Osteocyte (in vitro differentiated cells): Measurements from ENCODE around the gene MICU2. TPM values are rescaled to one million over a fixed set of nuclear protein-coding genes. Genes with fewer than 3 reads are reported as not detected.

Experiments
- DNase-seq: peaks from one replicate; pipeline ENCODE4 v3.0.0; 2021; ENCODE audit warnings: mixed read lengths; ENCODE audit not compliant: unreplicated experiment; ENCODE audit errors: extremely low spot score
- H3K27ac Mint-ChIP-seq: one replicate; pipeline ENCODE4 v1.8.0; 2021; ENCODE audit warnings: mild to moderate bottlenecking, mixed read lengths; ENCODE audit not compliant: unreplicated experiment
- H3K27me3 Mint-ChIP-seq: one replicate; pipeline ENCODE4 v1.8.0; 2021; ENCODE audit warnings: mixed read lengths; ENCODE audit not compliant: unreplicated experiment
- H3K36me3 Mint-ChIP-seq: one replicate; pipeline ENCODE4 v1.8.0; 2021; ENCODE audit warnings: mixed read lengths; ENCODE audit not compliant: unreplicated experiment
- H3K4me1 Mint-ChIP-seq: one replicate; pipeline ENCODE4 v1.8.0; 2021; ENCODE audit warnings: mixed read lengths; ENCODE audit not compliant: unreplicated experiment
- H3K4me3 Mint-ChIP-seq: one replicate; pipeline ENCODE4 v1.8.0; 2021; ENCODE audit warnings: mild to moderate bottlenecking, moderate library complexity, mixed read lengths; ENCODE audit not compliant: unreplicated experiment
- H3K9me3 Mint-ChIP-seq: one replicate; pipeline ENCODE4 v1.8.0; 2021; ENCODE audit warnings: mixed read lengths; ENCODE audit not compliant: unreplicated experiment
- total RNA-seq: library from RNA; stranded (reverse); gene quantifications from 2 replicates; pipeline ENCODE4 v1.2.1, GENCODE V29; 2021
- TF ChIP-seq, protein P1 (sequence below): fragments of 200-600 bp; sonication (generic); IDR thresholded peaks from 2 replicates; pipeline ENCODE4 v1.5.0; 2021; ENCODE audit warnings: antibody characterized with exemption, mild to moderate bottlenecking, moderate library complexity

MICU2 gene
- total RNA-seq, 1 donor from 2014 or later, result 31.0 TPM

DNA sequence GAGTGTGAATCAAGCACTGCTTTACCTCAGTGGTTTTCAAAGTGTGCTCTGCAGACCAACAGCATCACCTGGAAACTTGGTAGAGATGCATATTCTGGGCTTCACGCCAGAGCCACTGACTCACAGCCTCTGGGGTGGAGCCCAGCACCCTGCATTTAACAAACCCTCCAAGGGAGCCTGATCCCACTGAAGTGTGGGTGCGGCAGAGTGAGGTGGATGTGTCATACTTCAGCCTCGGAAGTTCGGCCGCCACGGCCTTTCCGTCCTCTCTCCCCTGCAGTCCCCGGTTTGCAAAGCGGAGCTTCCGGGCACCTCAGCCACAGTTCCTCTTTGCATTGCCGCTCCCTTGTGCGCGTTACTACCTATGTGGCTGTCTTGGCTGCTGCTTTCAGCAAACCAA, 33.3 kb upstream of the MICU2 start:
- H3K9me3 Mint-ChIP-seq, result no peaks in the 10 kb centered on the region
- TF ChIP-seq, protein P1, sequence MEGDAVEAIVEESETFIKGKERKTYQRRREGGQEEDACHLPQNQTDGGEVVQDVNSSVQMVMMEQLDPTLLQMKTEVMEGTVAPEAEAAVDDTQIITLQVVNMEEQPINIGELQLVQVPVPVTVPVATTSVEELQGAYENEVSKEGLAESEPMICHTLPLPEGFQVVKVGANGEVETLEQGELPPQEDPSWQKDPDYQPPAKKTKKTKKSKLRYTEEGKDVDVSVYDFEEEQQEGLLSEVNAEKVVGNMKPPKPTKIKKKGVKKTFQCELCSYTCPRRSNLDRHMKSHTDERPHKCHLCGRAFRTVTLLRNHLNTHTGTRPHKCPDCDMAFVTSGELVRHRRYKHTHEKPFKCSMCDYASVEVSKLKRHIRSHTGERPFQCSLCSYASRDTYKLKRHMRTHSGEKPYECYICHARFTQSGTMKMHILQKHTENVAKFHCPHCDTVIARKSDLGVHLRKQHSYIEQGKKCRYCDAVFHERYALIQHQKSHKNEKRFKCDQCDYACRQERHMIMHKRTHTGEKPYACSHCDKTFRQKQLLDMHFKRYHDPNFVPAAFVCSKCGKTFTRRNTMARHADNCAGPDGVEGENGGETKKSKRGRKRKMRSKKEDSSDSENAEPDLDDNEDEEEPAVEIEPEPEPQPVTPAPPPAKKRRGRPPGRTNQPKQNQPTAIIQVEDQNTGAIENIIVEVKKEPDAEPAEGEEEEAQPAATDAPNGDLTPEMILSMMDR, result no peak
- no peak overlapping the region for H3K4me3 Mint-ChIP-seq
- H3K27ac Mint-ChIP-seq, result no peak overlapping the region
- no peaks in the 10 kb centered on the region for H3K36me3 Mint-ChIP-seq
- H3K27me3 Mint-ChIP-seq, result peaks cover 15% of the 10 kb centered on the region
- no peak for DNase-seq
- H3K4me1 Mint-ChIP-seq, result no peaks in the 10 kb centered on the region

DNA sequence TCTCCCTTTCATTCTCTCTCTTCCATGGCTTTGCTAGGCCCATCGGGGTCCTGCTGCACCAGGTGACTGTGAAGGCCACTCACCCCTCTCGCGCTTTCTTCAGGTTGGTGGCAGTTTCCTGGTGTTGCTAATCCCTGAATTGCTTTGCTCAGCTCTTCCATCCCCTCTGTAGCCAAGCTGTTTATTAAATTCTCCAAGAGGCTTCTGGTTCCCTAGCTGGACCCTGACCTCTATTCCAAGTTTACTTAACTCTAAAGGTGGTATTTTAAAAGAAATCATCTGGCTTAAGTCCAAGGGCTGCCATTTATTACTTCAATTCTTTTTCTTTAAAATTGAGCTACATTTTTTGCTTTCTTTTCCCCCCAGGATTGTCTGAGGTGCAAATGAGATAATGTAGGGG, 32.7 kb upstream of the MICU2 start:
- peaks cover 3% of the 10 kb centered on the region for H3K9me3 Mint-ChIP-seq

DNA sequence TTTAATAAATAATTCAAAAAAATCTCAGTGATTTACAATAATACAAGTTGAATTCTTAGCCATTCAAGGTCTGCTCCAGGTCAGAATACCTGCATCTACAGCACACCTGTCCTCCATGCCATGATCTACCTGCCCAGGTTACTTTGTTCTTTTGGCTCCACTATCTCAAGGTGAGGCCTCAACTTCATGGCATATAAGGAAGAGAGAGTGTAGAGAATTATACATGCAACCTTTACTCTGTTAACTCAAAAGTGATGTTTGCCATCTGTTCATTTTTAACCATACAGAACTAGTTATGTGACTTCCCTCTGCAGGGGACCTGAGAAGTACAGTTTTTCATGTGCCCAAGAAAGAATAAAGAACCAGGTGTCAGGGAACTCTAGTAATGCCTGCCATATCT, 28.2 kb upstream of the MICU2 start:
- TF ChIP-seq, protein P1, result no peak
- H3K36me3 Mint-ChIP-seq, result no peaks in the 10 kb centered on the region
- no peak overlapping the region for H3K27ac Mint-ChIP-seq
- no peaks in the 10 kb centered on the region for H3K4me1 Mint-ChIP-seq
- H3K9me3 Mint-ChIP-seq, result peaks cover 13% of the 10 kb centered on the region
- H3K4me3 Mint-ChIP-seq, result no peak overlapping the region
- no peak for DNase-seq
- H3K27me3 Mint-ChIP-seq, result peaks cover 23% of the 10 kb centered on the region

More for the DNA sequence above, 32.7 kb upstream of the MICU2 start:
- TF ChIP-seq, protein P1, result no peak
- no peaks in the 10 kb centered on the region for H3K36me3 Mint-ChIP-seq
- H3K4me1 Mint-ChIP-seq, result no peaks in the 10 kb centered on the region
- DNase-seq, result no peak
- H3K27ac Mint-ChIP-seq, result no peak overlapping the region
- H3K27me3 Mint-ChIP-seq, result peaks cover 11% of the 10 kb centered on the region
- H3K4me3 Mint-ChIP-seq, result no peak overlapping the region

DNA sequence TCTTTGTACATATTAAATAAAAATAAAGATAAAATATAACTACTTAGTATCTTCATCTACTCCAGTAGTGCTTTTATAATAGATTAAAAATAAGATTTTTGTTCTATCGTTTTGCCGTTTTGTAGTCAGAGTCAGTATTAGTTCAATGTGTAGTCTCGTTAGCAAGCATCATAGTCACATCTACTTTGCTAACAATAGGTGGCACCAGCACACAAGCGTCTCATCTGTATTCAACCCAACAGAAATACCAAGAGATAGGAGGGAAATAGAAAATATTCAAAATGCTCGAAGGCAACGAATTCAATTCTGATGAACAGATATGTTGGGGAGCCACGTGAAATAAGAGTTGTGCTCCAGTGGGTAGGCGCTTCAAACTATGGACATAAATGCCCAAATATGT, 21.4 kb upstream of the MICU2 start:
- peaks cover 29% of the 10 kb centered on the region for H3K27me3 Mint-ChIP-seq
- DNase-seq, result no peak
- no peaks in the 10 kb centered on the region for H3K36me3 Mint-ChIP-seq
- no peaks in the 10 kb centered on the region for H3K9me3 Mint-ChIP-seq
- H3K4me3 Mint-ChIP-seq, result no peak overlapping the region
- peaks cover 2% of the 10 kb centered on the region for H3K4me1 Mint-ChIP-seq
- TF ChIP-seq, protein P1, result peak; percentile 52
- H3K27ac Mint-ChIP-seq, result no peak overlapping the region

DNA sequence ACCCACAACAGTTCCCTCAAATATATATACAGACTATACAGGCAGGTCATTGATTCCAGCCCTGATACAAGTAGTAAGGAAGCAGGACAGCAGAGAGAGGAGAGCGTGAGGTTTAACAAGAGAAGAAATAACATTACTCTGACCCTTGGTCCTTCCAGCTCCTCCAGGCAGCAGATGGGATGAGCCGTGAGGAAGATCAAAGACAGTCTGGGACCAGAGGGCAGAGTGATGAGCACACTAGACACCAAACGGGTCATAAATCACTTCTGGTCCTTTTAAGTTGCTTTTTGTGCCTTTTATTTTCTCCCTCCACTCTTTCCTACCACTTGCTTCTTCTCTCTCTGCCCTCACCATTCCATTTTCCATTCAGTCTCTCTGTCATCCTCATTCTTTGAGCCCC, 16.9 kb upstream of the MICU2 start:
- Mint-ChIP-seq H3K4me1 (peaks cover 15% of the 10 kb centered on the region), H3K36me3 (no peaks in the 10 kb centered on the region), H3K4me3 (no peak overlapping the region)

More for the DNA sequence above, 16.9 kb upstream of the MICU2 start:
- Mint-ChIP-seq H3K9me3 (no peaks in the 10 kb centered on the region), H3K27ac (no peak overlapping the region), H3K27me3 (peaks cover 13% of the 10 kb centered on the region)
- no peak for DNase-seq
- TF ChIP-seq, protein P1, result no peak
